ENCODE data around the gene UBXN11. TPM values are rescaled to one million over a fixed set of nuclear protein-coding genes. Genes with fewer than 3 reads are reported as not detected.

UBXN11 gene
- total RNA-seq, result 1 to 10 TPM; 2.7 to 3.8 (median 3.4) TPM

GRCh38 chr1:26306290-26307229, at the start of gene UBXN11:
Gene UBXN11, minus strand, starts transcription at chr1:26306636. Its CDS starts 3,753 bp downstream, at chr1:26302883.
- Histone ChIP-seq H3K9me3 (no peaks in the 10 kb centered on the region), H3K36me3 (no peaks in the 10 kb centered on the region), H3K27ac (peak within 1 kb of the TSS; percentile 42 to 73 (median 55)), H3K27me3 (no peaks in the 10 kb centered on the region), H3K4me3 (peak within 1 kb of the TSS; percentile 75 to 85 (median 82)), H3K4me1 (peaks cover 7 to 13% of the 10 kb centered on the region in 2 donors)
- DNase-seq (peak; percentile 88 to 93), ATAC-seq (peak; percentile 96 to 99)
- in situ Hi-C loops (cut with MboI; ENCODE audit: low sequenced_read_pairs in 4 of 4) (no loop called here), intact Hi-C loops (cut with DNase I; ENCODE audit: low total_unique reads) (no loop called here)
- TF ChIP-seq CTCF (IDR thresholded peaks at IDR 0.05 in 4 of 5, conservative IDR thresholded peaks at IDR 0.05 in 1 of 5), result no peak
- TF ChIP-seq POLR2A (IDR thresholded peaks at IDR 0.05), result no peak

- H3K4me1 ChIP-seq, result peaks cover 0 to 5% of the 10 kb centered on the region in 2 donors
- TF ChIP-seq CTCF (IDR thresholded peaks at IDR 0.05 in 4 of 5, conservative IDR thresholded peaks at IDR 0.05 in 1 of 5) (no peak), POLR2A (IDR thresholded peaks at IDR 0.05) (no peak)
- no peaks in the 10 kb centered on the region for H3K9me3 ChIP-seq
- no peak overlapping the region for H3K4me3 ChIP-seq
- H3K36me3 ChIP-seq, result no peaks in the 10 kb centered on the region
- H3K27me3 ChIP-seq, result peaks cover 23 to 31% (median 25%) of the 10 kb centered on the region in 3 donors
- in situ Hi-C loops (cut with MboI; ENCODE audit: low sequenced_read_pairs in 4 of 4) (no loop called here), intact Hi-C loops (cut with DNase I; ENCODE audit: low total_unique reads) (no loop called here)
- H3K27ac ChIP-seq, result no peak overlapping the region
- ATAC-seq, result no peak
- no peak for DNase-seq
Measured at GRCh38 chr1:26356106-26356505, 49.7 kb upstream of the UBXN11 start.

GRCh38 chr1:26354972-26355371, 48.5 kb upstream of the UBXN11 start:
- H3K36me3 ChIP-seq, result no peaks in the 10 kb centered on the region
- H3K27ac ChIP-seq, result no peak overlapping the region
- intact Hi-C loops (cut with DNase I; ENCODE audit: low total_unique reads), result no loop called here
- H3K4me3 ChIP-seq, result no peak overlapping the region
- H3K27me3 ChIP-seq, result peaks cover 12 to 20% (median 14%) of the 10 kb centered on the region in 3 donors
- TF ChIP-seq POLR2A (IDR thresholded peaks at IDR 0.05), result no peak
- TF ChIP-seq CTCF (IDR thresholded peaks at IDR 0.05 in 4 of 5, conservative IDR thresholded peaks at IDR 0.05 in 1 of 5), result no peak
- no peaks in the 10 kb centered on the region for H3K9me3 ChIP-seq
- DNase-seq, result no peak
- no peak for ATAC-seq
- in situ Hi-C loops (cut with MboI; ENCODE audit: low sequenced_read_pairs in 4 of 4), result no loop called here
- H3K4me1 ChIP-seq, result peaks cover 0 to under 1% of the 10 kb centered on the region in 2 donors

GRCh38 chr1:26353976-26354820, 47.8 kb upstream of the UBXN11 start, which contains the start of gene CRYBG2:
Gene CRYBG2, minus strand, starts transcription at chr1:26354130. Its CDS starts 7,473 bp downstream, at chr1:26346657.
- no peaks in the 10 kb centered on the region for H3K9me3 ChIP-seq
- H3K4me1 ChIP-seq, result no peaks in the 10 kb centered on the region
- ATAC-seq, result no peak
- H3K4me3 ChIP-seq, result no peak within 1 kb of the TSS
- no peak for DNase-seq
- TF ChIP-seq POLR2A (IDR thresholded peaks at IDR 0.05) (no peak), CTCF (IDR thresholded peaks at IDR 0.05 in 4 of 5, conservative IDR thresholded peaks at IDR 0.05 in 1 of 5) (no peak)
- H3K27ac ChIP-seq, result no peak within 1 kb of the TSS
- no peaks in the 10 kb centered on the region for H3K36me3 ChIP-seq
- intact Hi-C loops (cut with DNase I; ENCODE audit: low total_unique reads), result no loop called here
- peaks cover 6 to 15% (median 9%) of the 10 kb centered on the region in 3 donors for H3K27me3 ChIP-seq
- in situ Hi-C loops (cut with MboI; ENCODE audit: low sequenced_read_pairs in 4 of 4), result no loop called here
